HepG2 (cell line): ENCODE results near the gene DENND4B. TPM values are rescaled to one million over a fixed set of nuclear protein-coding genes. Genes with fewer than 3 reads are reported as not detected.

ENCODE experiments used
- BRCA1 ChIP-seq: sonication (generic); formaldehyde crosslinking; IDR thresholded peaks from 2 replicates; pipeline ENCODE4 v1.4.0; 2020; ENCODE audit warnings: missing genetic modification reagents
- HNRNPK ChIP-seq: fragments of 200-400 bp; formaldehyde crosslinking; IDR thresholded peaks from 2 replicates; pipeline ENCODE4 v1.6.1; 2018; ENCODE audit warnings: low read length, low read depth, moderate library complexity, mild to moderate bottlenecking; ENCODE audit not compliant: poor library complexity, severe bottlenecking
- HNRNPUL1 ChIP-seq: fragments of 200-400 bp; formaldehyde crosslinking; IDR thresholded peaks from 2 replicates; pipeline ENCODE4 v1.6.1; 2017; ENCODE audit warnings: low read depth, mild to moderate bottlenecking, low read length, moderate library complexity
- PAX8 ChIP-seq: sonication (generic); formaldehyde crosslinking; IDR thresholded peaks from 2 replicates; pipeline ENCODE4 v1.8.0; 2022; ENCODE audit warnings: mild to moderate bottlenecking, missing genetic modification reagents, borderline replicate concordance
- RFX1 ChIP-seq: fragments of 450-650 bp; IDR thresholded peaks from 2 replicates; pipeline ENCODE4 v1.6.1; 2017
- TEAD3 ChIP-seq: optimal IDR thresholded peaks from 2 replicates; pipeline ENCODE3; 2016; ENCODE audit warnings: borderline replicate concordance
- WIZ ChIP-seq: sonication (generic); formaldehyde crosslinking; IDR thresholded peaks from 2 replicates; pipeline ENCODE4 v1.5.1; 2020; ENCODE audit warnings: mild to moderate bottlenecking, missing genetic modification reagents
- ZNF136 ChIP-seq: sonication (generic); formaldehyde crosslinking; IDR thresholded peaks from 2 replicates; pipeline ENCODE4 v1.8.1; 2022; ENCODE audit warnings: low read depth, mild to moderate bottlenecking, moderate library complexity, missing genetic modification reagents
- ZNF251 ChIP-seq: sonication (generic); formaldehyde crosslinking; IDR thresholded peaks from 2 replicates; pipeline ENCODE4 v1.9.0; 2021; ENCODE audit warnings: mild to moderate bottlenecking, missing genetic modification reagents
- ZNF292 ChIP-seq: sonication (generic); formaldehyde crosslinking; IDR thresholded peaks from 2 replicates; pipeline ENCODE4 v1.8.1; 2022; ENCODE audit warnings: mild to moderate bottlenecking, low read depth, missing genetic modification reagents, borderline replicate concordance
- ZNF557 ChIP-seq: sonication (generic); formaldehyde crosslinking; IDR thresholded peaks from 2 replicates; pipeline ENCODE4 v1.4.0; 2020; ENCODE audit warnings: missing genetic modification reagents
- polyA plus RNA-seq, 8 experiments: library from polyadenylated mRNA; depleted of rRNA in 3 of 8; stranded (reverse) in 7 of 8; unstranded in 1 of 8; fragments of >200 nt; fragmentation: Illumina TruSeq in 4 of 8; extraction: Trizol in 4 of 8; gene quantifications; 2 replicates each; pipeline versions ENCODE4 v1.2.1 to v1.2.3, GENCODE V29; 2011 to 2016; ENCODE audit warnings: low read depth in 4 of 8, missing spikeins in 1 of 8, mixed read lengths in 1 of 8; ENCODE audit not compliant: insufficient read depth in 1 of 8
- total RNA-seq, 5 experiments: library from RNA; depleted of rRNA; stranded (reverse); fragments of >200 nt; fragmentation: Illumina TruSeq; extraction: Trizol; gene quantifications; 2 replicates each; pipeline ENCODE4 v1.2.3, GENCODE V29; 2016; ENCODE audit warnings: low read depth in 1 of 5
- TF ChIP-seq, protein P1 (sequence below): sonication (generic); formaldehyde crosslinking; conservative IDR thresholded peaks from 2 replicates; pipeline ENCODE4 v1.4.0; 2020; ENCODE audit warnings: mild to moderate bottlenecking, missing genetic modification reagents, moderate library complexity
- TF ChIP-seq, protein P2 (sequence below): sonication (generic); formaldehyde crosslinking; IDR thresholded peaks from 2 replicates; pipeline ENCODE4 v1.5.0; 2020; ENCODE audit warnings: mild to moderate bottlenecking, missing genetic modification reagents
- TF ChIP-seq, protein P3 (sequence below): sonication (generic); formaldehyde crosslinking; IDR thresholded peaks from 2 replicates; pipeline ENCODE4 v1.4.0; 2020; ENCODE audit warnings: low read depth, mild to moderate bottlenecking, missing genetic modification reagents
- TF ChIP-seq, protein P4 (sequence below): sonication (generic); formaldehyde crosslinking; IDR thresholded peaks from 2 replicates; pipeline ENCODE4 v1.9.0; 2022; ENCODE audit warnings: low read depth, missing genetic modification reagents

Gene DENND4B
- total and polyA plus RNA-seq, 2 of the 13 experiments (the other 11 are each of a cell fraction or from before 2014, with no cell fraction given): 15.1 to 20.3 TPM

DNA sequence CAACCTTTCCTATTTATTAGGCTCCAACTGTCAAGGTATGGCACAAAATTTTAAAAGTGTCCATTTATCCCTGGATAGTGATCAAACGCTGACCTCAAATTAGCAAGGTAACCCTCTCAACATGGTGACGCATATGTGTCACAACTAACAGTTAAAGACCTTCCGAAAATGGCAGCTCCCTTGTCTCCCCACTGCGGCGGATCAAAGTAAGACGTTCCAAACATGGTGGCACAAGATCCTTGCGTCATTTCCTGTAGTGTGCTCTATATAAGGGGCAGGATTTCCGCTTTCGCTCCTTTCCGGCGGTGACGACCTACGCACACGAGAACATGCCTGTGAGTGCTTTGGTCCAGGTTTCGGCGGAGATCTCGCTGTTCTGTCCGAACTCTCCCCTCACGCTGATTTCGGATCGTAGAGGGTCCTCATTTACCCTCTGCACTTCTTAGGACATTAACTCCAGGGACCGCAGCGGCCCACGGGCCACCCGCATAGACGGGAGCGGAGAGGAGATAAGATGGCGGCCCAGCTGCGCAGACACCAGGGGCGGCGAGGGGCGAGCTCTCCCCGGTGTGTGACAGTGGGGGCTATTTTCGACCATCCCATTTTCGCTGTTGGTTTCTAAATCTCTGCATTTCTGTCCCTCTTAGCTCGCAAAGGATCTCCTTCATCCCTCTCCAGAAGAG is 44.1 kb upstream of the DENND4B start, which contains the start of gene RPS27 (continued):
- TF ChIP-seq, protein P1, sequence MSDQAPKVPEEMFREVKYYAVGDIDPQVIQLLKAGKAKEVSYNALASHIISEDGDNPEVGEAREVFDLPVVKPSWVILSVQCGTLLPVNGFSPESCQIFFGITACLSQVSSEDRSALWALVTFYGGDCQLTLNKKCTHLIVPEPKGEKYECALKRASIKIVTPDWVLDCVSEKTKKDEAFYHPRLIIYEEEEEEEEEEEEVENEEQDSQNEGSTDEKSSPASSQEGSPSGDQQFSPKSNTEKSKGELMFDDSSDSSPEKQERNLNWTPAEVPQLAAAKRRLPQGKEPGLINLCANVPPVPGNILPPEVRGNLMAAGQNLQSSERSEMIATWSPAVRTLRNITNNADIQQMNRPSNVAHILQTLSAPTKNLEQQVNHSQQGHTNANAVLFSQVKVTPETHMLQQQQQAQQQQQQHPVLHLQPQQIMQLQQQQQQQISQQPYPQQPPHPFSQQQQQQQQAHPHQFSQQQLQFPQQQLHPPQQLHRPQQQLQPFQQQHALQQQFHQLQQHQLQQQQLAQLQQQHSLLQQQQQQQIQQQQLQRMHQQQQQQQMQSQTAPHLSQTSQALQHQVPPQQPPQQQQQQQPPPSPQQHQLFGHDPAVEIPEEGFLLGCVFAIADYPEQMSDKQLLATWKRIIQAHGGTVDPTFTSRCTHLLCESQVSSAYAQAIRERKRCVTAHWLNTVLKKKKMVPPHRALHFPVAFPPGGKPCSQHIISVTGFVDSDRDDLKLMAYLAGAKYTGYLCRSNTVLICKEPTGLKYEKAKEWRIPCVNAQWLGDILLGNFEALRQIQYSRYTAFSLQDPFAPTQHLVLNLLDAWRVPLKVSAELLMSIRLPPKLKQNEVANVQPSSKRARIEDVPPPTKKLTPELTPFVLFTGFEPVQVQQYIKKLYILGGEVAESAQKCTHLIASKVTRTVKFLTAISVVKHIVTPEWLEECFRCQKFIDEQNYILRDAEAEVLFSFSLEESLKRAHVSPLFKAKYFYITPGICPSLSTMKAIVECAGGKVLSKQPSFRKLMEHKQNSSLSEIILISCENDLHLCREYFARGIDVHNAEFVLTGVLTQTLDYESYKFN: peak; percentile 50
- TF ChIP-seq PAX8 (CRISPR knock-in tag) (0 out of 2 replicates have a peak, but pooled peaks have one; percentile 68), TEAD3 (CRISPR knock-in tag) (peak; percentile 71), WIZ (CRISPR knock-in tag) (peak; percentile 68; the same call in 1 of the 2 replicates), ZNF292 (CRISPR knock-in tag) (peak; percentile 43; the same call in 1 of the 2 replicates), ZNF251 (CRISPR knock-in tag) (0 out of 2 replicates have a peak, but pooled peaks have one; percentile 71), BRCA1 (no peak), ZNF136 (CRISPR knock-in tag) (no peak), RFX1 (no peak), HNRNPK (no peak), ZNF557 (CRISPR knock-in tag) (no peak), HNRNPUL1 (no peak)
- TF ChIP-seq, protein P2, sequence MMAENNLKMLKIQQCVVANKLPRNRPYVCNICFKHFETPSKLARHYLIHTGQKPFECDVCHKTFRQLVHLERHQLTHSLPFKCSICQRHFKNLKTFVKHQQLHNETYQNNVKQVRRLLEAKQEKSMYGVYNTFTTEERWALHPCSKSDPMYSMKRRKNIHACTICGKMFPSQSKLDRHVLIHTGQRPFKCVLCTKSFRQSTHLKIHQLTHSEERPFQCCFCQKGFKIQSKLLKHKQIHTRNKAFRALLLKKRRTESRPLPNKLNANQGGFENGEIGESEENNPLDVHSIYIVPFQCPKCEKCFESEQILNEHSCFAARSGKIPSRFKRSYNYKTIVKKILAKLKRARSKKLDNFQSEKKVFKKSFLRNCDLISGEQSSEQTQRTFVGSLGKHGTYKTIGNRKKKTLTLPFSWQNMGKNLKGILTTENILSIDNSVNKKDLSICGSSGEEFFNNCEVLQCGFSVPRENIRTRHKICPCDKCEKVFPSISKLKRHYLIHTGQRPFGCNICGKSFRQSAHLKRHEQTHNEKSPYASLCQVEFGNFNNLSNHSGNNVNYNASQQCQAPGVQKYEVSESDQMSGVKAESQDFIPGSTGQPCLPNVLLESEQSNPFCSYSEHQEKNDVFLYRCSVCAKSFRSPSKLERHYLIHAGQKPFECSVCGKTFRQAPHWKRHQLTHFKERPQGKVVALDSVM (CRISPR knock-in tag): no peak
- TF ChIP-seq, protein P3, sequence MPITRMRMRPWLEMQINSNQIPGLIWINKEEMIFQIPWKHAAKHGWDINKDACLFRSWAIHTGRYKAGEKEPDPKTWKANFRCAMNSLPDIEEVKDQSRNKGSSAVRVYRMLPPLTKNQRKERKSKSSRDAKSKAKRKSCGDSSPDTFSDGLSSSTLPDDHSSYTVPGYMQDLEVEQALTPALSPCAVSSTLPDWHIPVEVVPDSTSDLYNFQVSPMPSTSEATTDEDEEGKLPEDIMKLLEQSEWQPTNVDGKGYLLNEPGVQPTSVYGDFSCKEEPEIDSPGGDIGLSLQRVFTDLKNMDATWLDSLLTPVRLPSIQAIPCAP (CRISPR knock-in tag): no peak
- TF ChIP-seq, protein P4, sequence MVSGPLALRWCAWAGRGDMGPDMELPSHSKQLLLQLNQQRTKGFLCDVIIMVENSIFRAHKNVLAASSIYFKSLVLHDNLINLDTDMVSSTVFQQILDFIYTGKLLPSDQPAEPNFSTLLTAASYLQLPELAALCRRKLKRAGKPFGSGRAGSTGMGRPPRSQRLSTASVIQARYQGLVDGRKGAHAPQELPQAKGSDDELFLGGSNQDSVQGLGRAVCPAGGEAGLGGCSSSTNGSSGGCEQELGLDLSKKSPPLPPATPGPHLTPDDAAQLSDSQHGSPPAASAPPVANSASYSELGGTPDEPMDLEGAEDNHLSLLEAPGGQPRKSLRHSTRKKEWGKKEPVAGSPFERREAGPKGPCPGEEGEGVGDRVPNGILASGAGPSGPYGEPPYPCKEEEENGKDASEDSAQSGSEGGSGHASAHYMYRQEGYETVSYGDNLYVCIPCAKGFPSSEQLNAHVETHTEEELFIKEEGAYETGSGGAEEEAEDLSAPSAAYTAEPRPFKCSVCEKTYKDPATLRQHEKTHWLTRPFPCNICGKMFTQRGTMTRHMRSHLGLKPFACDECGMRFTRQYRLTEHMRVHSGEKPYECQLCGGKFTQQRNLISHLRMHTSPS (CRISPR knock-in tag): 0 out of 2 replicates have a peak, but pooled peaks have one; percentile 17
